DND-41 (cell line): ENCODE measurements around the gene SH2D1B.

Experiments used
- CTCF ChIP-seq: IDR thresholded peaks from 2 replicates; pipeline ENCODE4 v1.5.1; 2012; ENCODE audit warnings: borderline replicate concordance, low read length, moderate library complexity, mild to moderate bottlenecking; ENCODE audit not compliant: poor library complexity, severe bottlenecking; ENCODE audit errors: extremely low read depth
- EZH2 ChIP-seq: IDR thresholded peaks from 3 replicates; pipeline ENCODE4 v1.6.1; 2012; ENCODE audit warnings: borderline replicate concordance, low read depth, mild to moderate bottlenecking, moderate library complexity, low read length, inconsistent platforms; ENCODE audit not compliant: severe bottlenecking

GRCh38 chr1:162387226-162388082, 24.5 kb downstream of the SH2D1B start:
- TF ChIP-seq CTCF (no peak), EZH2 (no peak)
